SK-N-SH (cell line): Measurements from ENCODE around the gene XKR7. TPM values are rescaled to one million over a fixed set of nuclear protein-coding genes. Genes with fewer than 3 reads are reported as not detected.

Experiments
- CTCF ChIA-PET: fragments of 300-600, 350-600 bp; formaldehyde crosslinking; extraction: SDS; loops from one replicate; lab custom pipeline; 2021; lab: Yijun Ruan, JAX
- POLR2A ChIA-PET: fragments of 350-600 bp; sonication (Branson Sonifier 250); formaldehyde crosslinking; extraction: SDS; loops from one replicate; lab custom pipeline; 2020; ENCODE audit warnings: antibody characterized with exemption, inconsistent platforms; lab: Yijun Ruan, JAX
- DNase-seq: peaks from one replicate; pipeline ENCODE4 v3.0.0; 2012
- H2AFZ ChIP-seq: fragments of 200-600 bp; sonication (generic); 2 replicates; pipeline ENCODE4 v1.8.1; 2016; ENCODE audit warnings: antibody characterized with exemption, mild to moderate bottlenecking, low read depth
- H3F3A ChIP-seq: fragments of 200-600 bp; sonication (generic); replicated peaks from 2 replicates; pipeline ENCODE3; 2016; ENCODE audit warnings: antibody characterized with exemption, mild to moderate bottlenecking; ENCODE audit not compliant: insufficient read depth
- H3K27ac ChIP-seq, 2 experiments: fragments of 200-500 bp in 1 of 2; fragments of 200-600 bp in 1 of 2; sonication (Bioruptor generic) in 1 of 2; sonication (generic), shearing (Covaris generic) in 1 of 2; 2 replicates each; pipeline versions ENCODE4 v1.5.1 to v1.6.1; 2014 to 2016; ENCODE audit warnings: low read depth in 2 of 2, inconsistent platforms in 1 of 2, low read length in 1 of 2, mild to moderate bottlenecking in 1 of 2, mixed read lengths in 1 of 2
- H3K27me3 ChIP-seq: fragments of 200-600 bp; sonication (generic), shearing (Covaris generic); 2 replicates; pipeline ENCODE4 v1.6.1; 2016; ENCODE audit warnings: mixed run types; ENCODE audit not compliant: insufficient read depth
- H3K36me3 ChIP-seq, 2 experiments: fragments of 200-500 bp in 1 of 2; fragments of 200-600 bp in 1 of 2; sonication (Bioruptor generic) in 1 of 2; sonication (generic) in 1 of 2; replicated peaks in 1 of 2; 2 replicates each; pipeline versions ENCODE3 to v1.5.1; 2014 to 2016; ENCODE audit warnings: low read length in 1 of 2, mild to moderate bottlenecking in 1 of 2; ENCODE audit not compliant: insufficient read depth in 2 of 2, control insufficient read depth in 1 of 2
- H3K4me1 ChIP-seq, 2 experiments: fragments of 200-500 bp in 1 of 2; fragments of 200-600 bp in 1 of 2; sonication (Bioruptor generic) in 1 of 2; sonication (generic), shearing (Covaris generic) in 1 of 2; 2 replicates each; pipeline versions ENCODE4 v1.5.1 to v1.6.1; 2014 to 2016; ENCODE audit warnings: low read depth in 1 of 2, low read length in 1 of 2, mixed run types in 1 of 2; ENCODE audit not compliant: insufficient read depth in 2 of 2, control insufficient read depth in 1 of 2
- H3K4me2 ChIP-seq: fragments of 200-600 bp; sonication (generic), shearing (Covaris generic); 2 replicates; pipeline ENCODE4 v1.6.1; 2017; ENCODE audit warnings: mixed run types
- H3K4me3 ChIP-seq, 2 experiments: fragments of 200-500 bp in 1 of 2; fragments of 200-600 bp in 1 of 2; sonication (Bioruptor generic) in 1 of 2; sonication (generic), shearing (Covaris generic) in 1 of 2; 2 replicates each; pipeline versions ENCODE4 v1.5.1 to v1.8.1; 2014 to 2016; ENCODE audit warnings: low read depth in 2 of 2, inconsistent platforms in 1 of 2, low read length in 1 of 2, mild to moderate bottlenecking in 1 of 2, mixed read lengths in 1 of 2, moderate library complexity in 1 of 2
- H3K79me2 ChIP-seq: fragments of 200-600 bp; sonication (generic); 2 replicates; pipeline ENCODE4 v1.8.1; 2017; ENCODE audit warnings: mild to moderate bottlenecking; ENCODE audit not compliant: insufficient read depth
- H3K9ac ChIP-seq: fragments of 200-600 bp; sonication (generic); 2 replicates; pipeline ENCODE4 v1.6.1; 2017; ENCODE audit warnings: mixed run types
- H3K9me2 ChIP-seq: fragments of 200-600 bp; sonication (generic); 2 replicates; pipeline ENCODE4 v1.6.1; 2017; ENCODE audit warnings: mixed run types
- H3K9me3 ChIP-seq: fragments of 200-600 bp; sonication (generic); 2 replicates; pipeline ENCODE4 v1.6.1; 2017; ENCODE audit warnings: mixed run types, mild to moderate bottlenecking, moderate library complexity
- H4K20me1 ChIP-seq: fragments of 200-600 bp; sonication (generic); 2 replicates; pipeline ENCODE4 v1.6.1; 2017; ENCODE audit warnings: mild to moderate bottlenecking, mixed run types; ENCODE audit not compliant: insufficient read depth
- CHD2 ChIP-seq: fragments of 150-350 bp; IDR thresholded peaks from 2 replicates; pipeline ENCODE4 v1.6.1; 2018; ENCODE audit warnings: low read length; ENCODE audit not compliant: partially characterized antibody
- ELF1 ChIP-seq: IDR thresholded peaks from 2 replicates; pipeline ENCODE4 v1.4.0; 2012
- EP300 ChIP-seq, 2 experiments: IDR thresholded peaks; 2 replicates each; pipeline versions ENCODE4 v1.4.0 to v1.6.1; 2012; ENCODE audit warnings: borderline replicate concordance in 1 of 2, low read depth in 1 of 2, low read length in 1 of 2
- EZH2phosphoT487 ChIP-seq: fragments of 200-600 bp; sonication (generic); IDR thresholded peaks from 2 replicates; pipeline ENCODE4 v1.6.1; 2017; ENCODE audit warnings: low read depth, mixed run types, mild to moderate bottlenecking, antibody characterized with exemption, moderate library complexity, borderline replicate concordance
- FOXJ3 ChIP-seq: sonication (generic); formaldehyde crosslinking; IDR thresholded peaks from 2 replicates; pipeline ENCODE4 v1.5.1; 2020; ENCODE audit warnings: mild to moderate bottlenecking, missing genetic modification reagents
- GABPA ChIP-seq: IDR thresholded peaks from 2 replicates; pipeline ENCODE4 v1.4.0; 2012; ENCODE audit warnings: low read depth, mild to moderate bottlenecking
- GATA2 ChIP-seq: sonication (generic); formaldehyde crosslinking; IDR thresholded peaks from 2 replicates; pipeline ENCODE4 v1.5.0; 2020; ENCODE audit warnings: mild to moderate bottlenecking, missing genetic modification reagents
- NFIC ChIP-seq: IDR thresholded peaks from 2 replicates; pipeline ENCODE4 v1.4.0; 2012; ENCODE audit warnings: borderline replicate concordance
- RCOR1 ChIP-seq: fragments of 150-350 bp; IDR thresholded peaks from 2 replicates; pipeline ENCODE4 v1.6.1; 2017; ENCODE audit warnings: antibody characterized with exemption, low read length
- SIN3A ChIP-seq: IDR thresholded peaks from 2 replicates; pipeline ENCODE4 v1.6.1; 2012; ENCODE audit warnings: low read depth, mild to moderate bottlenecking, low read length, moderate library complexity, borderline replicate concordance
- SMC3 ChIP-seq: IDR thresholded peaks from 2 replicates; pipeline ENCODE4 v1.6.1; 2012; ENCODE audit warnings: low read depth, low read length, improper control_type of control experiment
- TEAD4 ChIP-seq: IDR thresholded peaks from 2 replicates; pipeline ENCODE4 v1.4.0; 2012; ENCODE audit warnings: mild to moderate bottlenecking, borderline replicate concordance; ENCODE audit not compliant: insufficient read depth
- WGBS: methylation state at CpG from one replicate; pipeline ENCODE4 v1.1.6; 2017; ENCODE audit warnings: low lambda C conversion rate; 5-methylcytosine and 5-hydroxymethylcytosine counted together
- polyA plus RNA-seq, 3 experiments: library from polyadenylated mRNA; depleted of rRNA; stranded (reverse); fragments of >200 nt; gene quantifications; 2 replicates each; pipeline ENCODE4 v1.2.3, GENCODE V29; 2012
- TF ChIP-seq, protein P1 (sequence below): IDR thresholded peaks from 2 replicates; pipeline ENCODE4 v1.4.0; 2012; ENCODE audit warnings: low read depth
- TF ChIP-seq, protein P2 (sequence below): IDR thresholded peaks from 2 replicates; pipeline ENCODE4 v1.4.0; 2012; ENCODE audit warnings: low read depth, borderline replicate concordance
- TF ChIP-seq, protein P3 (sequence below): fragments of 150-350 bp; IDR thresholded peaks from 2 replicates; pipeline ENCODE4 v1.6.1; 2017; ENCODE audit warnings: antibody characterized with exemption, low read length, low read depth, borderline replicate concordance
- TF ChIP-seq, protein P4 (sequence below): fragments of 150-350 bp; IDR thresholded peaks from 2 replicates; pipeline ENCODE4 v1.6.1; 2016; ENCODE audit warnings: mild to moderate bottlenecking, low read depth, low read length
- TF ChIP-seq, protein P5 (sequence below): IDR thresholded peaks from 2 replicates; pipeline ENCODE4 v1.4.0; 2012; ENCODE audit warnings: low read depth, borderline replicate concordance
- TF ChIP-seq, protein P6 (sequence below): fragments of 200-600 bp; sonication (generic); IDR thresholded peaks from 2 replicates; pipeline ENCODE4 v1.6.1; 2017; ENCODE audit warnings: antibody characterized with exemption, mild to moderate bottlenecking, moderate library complexity

The XKR7 gene
- polyA plus RNA-seq, 1 of the 3 experiments (the other 2 are of a cell fraction) = 0.02 TPM

DNA sequence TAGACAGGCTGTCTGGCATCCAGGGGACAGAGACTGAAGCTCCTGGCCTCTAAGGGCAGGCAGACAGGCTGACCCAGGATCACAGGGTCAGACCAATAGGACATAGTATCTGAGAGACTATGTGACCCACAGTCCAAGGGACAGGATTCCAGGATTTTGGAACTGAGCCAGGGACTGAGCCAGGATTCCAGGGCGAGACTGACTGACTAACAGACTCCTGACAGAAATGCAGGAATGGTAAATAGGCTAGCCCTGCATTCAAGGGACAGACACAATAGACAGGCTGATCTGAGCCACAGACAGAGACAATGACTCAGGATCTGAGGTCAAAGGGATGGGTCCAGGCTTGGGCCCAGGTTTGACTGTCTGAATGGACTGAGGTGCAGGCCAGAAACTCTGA is 19.8 kb downstream of the XKR7 start:
- Histone ChIP-seq H3K36me3 (no peaks in the 10 kb centered on the region), H3K27me3 (no peaks in the 10 kb centered on the region; the same call in 1 of the 2 replicates), H3K79me2 (no peaks in the 10 kb centered on the region), H3K27ac (no peak overlapping the region), H2AFZ (no peak overlapping the region), H4K20me1 (no peaks in the 10 kb centered on the region), H3K9me3 (no peaks in the 10 kb centered on the region), H3F3A (no peaks in the 10 kb centered on the region), H3K4me1 (peaks cover 0 to 8% of the 10 kb centered on the region in 2 experiments; a peak in 1 of 4 replicates), H3K4me2 (no peak overlapping the region), H3K4me3 (no peak overlapping the region), H3K9ac (no peak overlapping the region), H3K9me2 (no peaks in the 10 kb centered on the region)
- 40% methylated on average over 1 of the region's 1 CpG for WGBS
- TF ChIP-seq SMC3 = no peak
- TF ChIP-seq CHD2 = no peak
- TF ChIP-seq, protein P1, sequence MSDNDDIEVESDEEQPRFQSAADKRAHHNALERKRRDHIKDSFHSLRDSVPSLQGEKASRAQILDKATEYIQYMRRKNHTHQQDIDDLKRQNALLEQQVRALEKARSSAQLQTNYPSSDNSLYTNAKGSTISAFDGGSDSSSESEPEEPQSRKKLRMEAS = no peak
- TF ChIP-seq, protein P2, sequence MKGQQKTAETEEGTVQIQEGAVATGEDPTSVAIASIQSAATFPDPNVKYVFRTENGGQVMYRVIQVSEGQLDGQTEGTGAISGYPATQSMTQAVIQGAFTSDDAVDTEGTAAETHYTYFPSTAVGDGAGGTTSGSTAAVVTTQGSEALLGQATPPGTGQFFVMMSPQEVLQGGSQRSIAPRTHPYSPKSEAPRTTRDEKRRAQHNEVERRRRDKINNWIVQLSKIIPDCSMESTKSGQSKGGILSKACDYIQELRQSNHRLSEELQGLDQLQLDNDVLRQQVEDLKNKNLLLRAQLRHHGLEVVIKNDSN = no peak
- no peak for TF ChIP-seq ELF1
- TF ChIP-seq GABPA = no peak
- no peak for TF ChIP-seq NFIC
- no peak for TF ChIP-seq RCOR1
- no peak for TF ChIP-seq EZH2phosphoT487
- TF ChIP-seq, protein P3, sequence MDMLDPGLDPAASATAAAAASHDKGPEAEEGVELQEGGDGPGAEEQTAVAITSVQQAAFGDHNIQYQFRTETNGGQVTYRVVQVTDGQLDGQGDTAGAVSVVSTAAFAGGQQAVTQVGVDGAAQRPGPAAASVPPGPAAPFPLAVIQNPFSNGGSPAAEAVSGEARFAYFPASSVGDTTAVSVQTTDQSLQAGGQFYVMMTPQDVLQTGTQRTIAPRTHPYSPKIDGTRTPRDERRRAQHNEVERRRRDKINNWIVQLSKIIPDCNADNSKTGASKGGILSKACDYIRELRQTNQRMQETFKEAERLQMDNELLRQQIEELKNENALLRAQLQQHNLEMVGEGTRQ = no peak
- ChIA-PET CTCF (no interaction called here), POLR2A (no interaction called here)
- no peak for DNase-seq

DNA sequence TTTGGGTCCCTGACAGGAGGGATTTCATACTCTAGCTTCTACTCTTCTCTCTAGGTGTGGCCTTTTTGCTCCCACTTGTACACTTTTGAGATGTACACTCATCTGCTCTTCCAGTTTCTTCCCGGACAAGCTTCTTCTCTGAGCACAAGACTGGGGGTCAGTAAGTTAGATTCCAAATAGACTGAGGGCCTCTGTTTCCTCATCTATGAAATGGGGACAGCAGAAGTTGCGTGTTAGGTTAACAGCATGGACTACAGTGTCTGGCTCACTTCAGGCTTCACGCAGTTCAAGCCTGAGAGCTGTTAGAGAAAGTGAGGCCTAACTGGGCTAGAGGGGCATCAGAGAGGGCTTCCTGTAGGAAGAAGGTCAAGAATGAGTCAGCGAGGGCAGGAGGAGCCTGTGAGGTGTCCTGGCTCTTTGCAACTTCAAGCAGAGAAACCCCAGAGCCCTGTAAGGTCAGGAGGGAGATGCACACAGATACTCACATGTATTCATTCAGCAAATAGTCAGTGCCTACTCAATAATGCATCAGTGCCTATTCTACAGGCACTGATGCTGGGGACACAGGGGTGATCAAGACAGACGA is 20.6 kb downstream of the XKR7 start:
- Histone ChIP-seq H3F3A (no peaks in the 10 kb centered on the region), H3K27me3 (no peaks in the 10 kb centered on the region; the same call in 1 of the 2 replicates), H3K36me3 (no peaks in the 10 kb centered on the region), H3K9me2 (no peaks in the 10 kb centered on the region), H4K20me1 (no peaks in the 10 kb centered on the region), H3K79me2 (no peaks in the 10 kb centered on the region), H3K9ac (no peak overlapping the region), H2AFZ (no peak overlapping the region), H3K4me2 (no peak overlapping the region), H3K4me1 (peaks cover 0 to 8% of the 10 kb centered on the region in 2 experiments; a peak in 1 of 4 replicates), H3K27ac (no peak overlapping the region), H3K9me3 (no peaks in the 10 kb centered on the region), H3K4me3 (no peak overlapping the region)
- 67% methylated on average over 5 of the region's 5 CpGs for WGBS
- no peak for DNase-seq
- ChIA-PET CTCF (interaction anchor here (1.0 kb wide), 1 partner anchor 165 kb away, joined by 4 read pairs; no protein-coding TSS in a partner anchor), POLR2A (no interaction called here)
- TF ChIP-seq SIN3A (no peak), SMC3 (no peak), FOXJ3 (CRISPR knock-in tag) (no peak), EZH2phosphoT487 (no peak), TEAD4 (no peak), EP300 (IDR thresholded peaks at IDR 0.05; ENCODE audit: borderline replicate concordance in 1 of 2, low read depth in 1 of 2, low read length in 1 of 2) (no peak), GATA2 (CRISPR knock-in tag) (no peak)
- TF ChIP-seq, protein P4, sequence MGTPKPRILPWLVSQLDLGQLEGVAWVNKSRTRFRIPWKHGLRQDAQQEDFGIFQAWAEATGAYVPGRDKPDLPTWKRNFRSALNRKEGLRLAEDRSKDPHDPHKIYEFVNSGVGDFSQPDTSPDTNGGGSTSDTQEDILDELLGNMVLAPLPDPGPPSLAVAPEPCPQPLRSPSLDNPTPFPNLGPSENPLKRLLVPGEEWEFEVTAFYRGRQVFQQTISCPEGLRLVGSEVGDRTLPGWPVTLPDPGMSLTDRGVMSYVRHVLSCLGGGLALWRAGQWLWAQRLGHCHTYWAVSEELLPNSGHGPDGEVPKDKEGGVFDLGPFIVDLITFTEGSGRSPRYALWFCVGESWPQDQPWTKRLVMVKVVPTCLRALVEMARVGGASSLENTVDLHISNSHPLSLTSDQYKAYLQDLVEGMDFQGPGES = no peak
- TF ChIP-seq, protein P5, sequence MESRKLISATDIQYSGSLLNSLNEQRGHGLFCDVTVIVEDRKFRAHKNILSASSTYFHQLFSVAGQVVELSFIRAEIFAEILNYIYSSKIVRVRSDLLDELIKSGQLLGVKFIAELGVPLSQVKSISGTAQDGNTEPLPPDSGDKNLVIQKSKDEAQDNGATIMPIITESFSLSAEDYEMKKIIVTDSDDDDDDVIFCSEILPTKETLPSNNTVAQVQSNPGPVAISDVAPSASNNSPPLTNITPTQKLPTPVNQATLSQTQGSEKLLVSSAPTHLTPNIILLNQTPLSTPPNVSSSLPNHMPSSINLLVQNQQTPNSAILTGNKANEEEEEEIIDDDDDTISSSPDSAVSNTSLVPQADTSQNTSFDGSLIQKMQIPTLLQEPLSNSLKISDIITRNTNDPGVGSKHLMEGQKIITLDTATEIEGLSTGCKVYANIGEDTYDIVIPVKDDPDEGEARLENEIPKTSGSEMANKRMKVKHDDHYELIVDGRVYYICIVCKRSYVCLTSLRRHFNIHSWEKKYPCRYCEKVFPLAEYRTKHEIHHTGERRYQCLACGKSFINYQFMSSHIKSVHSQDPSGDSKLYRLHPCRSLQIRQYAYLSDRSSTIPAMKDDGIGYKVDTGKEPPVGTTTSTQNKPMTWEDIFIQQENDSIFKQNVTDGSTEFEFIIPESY = no peak
- TF ChIP-seq, protein P6, sequence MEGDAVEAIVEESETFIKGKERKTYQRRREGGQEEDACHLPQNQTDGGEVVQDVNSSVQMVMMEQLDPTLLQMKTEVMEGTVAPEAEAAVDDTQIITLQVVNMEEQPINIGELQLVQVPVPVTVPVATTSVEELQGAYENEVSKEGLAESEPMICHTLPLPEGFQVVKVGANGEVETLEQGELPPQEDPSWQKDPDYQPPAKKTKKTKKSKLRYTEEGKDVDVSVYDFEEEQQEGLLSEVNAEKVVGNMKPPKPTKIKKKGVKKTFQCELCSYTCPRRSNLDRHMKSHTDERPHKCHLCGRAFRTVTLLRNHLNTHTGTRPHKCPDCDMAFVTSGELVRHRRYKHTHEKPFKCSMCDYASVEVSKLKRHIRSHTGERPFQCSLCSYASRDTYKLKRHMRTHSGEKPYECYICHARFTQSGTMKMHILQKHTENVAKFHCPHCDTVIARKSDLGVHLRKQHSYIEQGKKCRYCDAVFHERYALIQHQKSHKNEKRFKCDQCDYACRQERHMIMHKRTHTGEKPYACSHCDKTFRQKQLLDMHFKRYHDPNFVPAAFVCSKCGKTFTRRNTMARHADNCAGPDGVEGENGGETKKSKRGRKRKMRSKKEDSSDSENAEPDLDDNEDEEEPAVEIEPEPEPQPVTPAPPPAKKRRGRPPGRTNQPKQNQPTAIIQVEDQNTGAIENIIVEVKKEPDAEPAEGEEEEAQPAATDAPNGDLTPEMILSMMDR = no peak
- TF ChIP-seq, protein P3 = no peak
